ACHN (cell line): ENCODE results near the gene SORCS3.
A peak's percentile ranks its signal among the peaks of the same experiment; 100 is the strongest.

Experiments
- DNase-seq: peaks from one replicate; pipeline ENCODE4 v3.0.0-alpha.2; 2015
- in situ Hi-C: cut with HindIII; loops from 2 replicates; pipeline ENCODE4 v1.10.0; 2017; ENCODE audit warnings: low sequenced_read_pairs, low pct_ligation_motif_present, low pct_unique_long_range_greater_than_20kb

SORCS3 gene

GRCh38 chr10:105017116-105017515, 376.0 kb downstream of the SORCS3 start:
- peak; percentile 27 for DNase-seq
- in situ Hi-C loops: no loop called here

- DNase-seq: no peak
- in situ Hi-C loops: no loop called here
Measured at GRCh38 chr10:105017691-105018090, 376.6 kb downstream of the SORCS3 start.

- in situ Hi-C loops: no loop called here
Measured at GRCh38 chr10:105023211-105024111, 382.4 kb downstream of the SORCS3 start.

GRCh38 chr10:105024184-105024583, 383.1 kb downstream of the SORCS3 start:
- in situ Hi-C loops: no loop called here
- DNase-seq: no peak

More at GRCh38 chr10:105023211-105024111, 382.4 kb downstream of the SORCS3 start:
- peak; percentile 87 for DNase-seq

GRCh38 chr10:105025092-105025491, 384.0 kb downstream of the SORCS3 start:
- no peak for DNase-seq

GRCh38 chr10:105026566-105026965, 385.5 kb downstream of the SORCS3 start:
- DNase-seq: no peak
- in situ Hi-C loops: no loop called here

More at GRCh38 chr10:105025092-105025491, 384.0 kb downstream of the SORCS3 start:
- in situ Hi-C loops: no loop called here

- in situ Hi-C loops: no loop called here
- no peak for DNase-seq
Measured at GRCh38 chr10:105029286-105029685, 388.2 kb downstream of the SORCS3 start.

- DNase-seq: no peak
- in situ Hi-C loops: no loop called here
Measured at GRCh38 chr10:105037022-105037421, 395.9 kb downstream of the SORCS3 start.

- peak; percentile 77 for DNase-seq
- in situ Hi-C loops: no loop called here
Measured at GRCh38 chr10:105041956-105042355, 400.9 kb downstream of the SORCS3 start.

GRCh38 chr10:105042906-105043552, 401.9 kb downstream of the SORCS3 start:
- in situ Hi-C loops: no loop called here

GRCh38 chr10:105044902-105045301, 403.8 kb downstream of the SORCS3 start:
- in situ Hi-C loops: no loop called here
- DNase-seq: no peak

More at GRCh38 chr10:105042906-105043552, 401.9 kb downstream of the SORCS3 start:
- no peak for DNase-seq

GRCh38 chr10:105056413-105056812, 415.3 kb downstream of the SORCS3 start:
- in situ Hi-C loops: no loop called here

GRCh38 chr10:105062951-105063350, 421.9 kb downstream of the SORCS3 start:
- no peak for DNase-seq
- in situ Hi-C loops: no loop called here

More at GRCh38 chr10:105056413-105056812, 415.3 kb downstream of the SORCS3 start:
- no peak for DNase-seq

GRCh38 chr10:105063796-105064195, 422.7 kb downstream of the SORCS3 start:
- in situ Hi-C loops: no loop called here
- DNase-seq: peak; percentile 50

- DNase-seq: no peak
- in situ Hi-C loops: no loop called here
Measured at GRCh38 chr10:105068497-105068896, 427.4 kb downstream of the SORCS3 start.

GRCh38 chr10:105070249-105070648, 429.2 kb downstream of the SORCS3 start:
- DNase-seq: no peak
- in situ Hi-C loops: no loop called here

- in situ Hi-C loops: no loop called here
- DNase-seq: no peak
Measured at GRCh38 chr10:105070952-105071351, 429.9 kb downstream of the SORCS3 start.

- in situ Hi-C loops: no loop called here
- DNase-seq: no peak
Measured at GRCh38 chr10:105071980-105072379, 430.9 kb downstream of the SORCS3 start.

- in situ Hi-C loops: no loop called here
Measured at GRCh38 chr10:105073999-105074398, 432.9 kb downstream of the SORCS3 start.

GRCh38 chr10:105075031-105075430, 433.9 kb downstream of the SORCS3 start:
- no peak for DNase-seq
- in situ Hi-C loops: no loop called here

More at GRCh38 chr10:105073999-105074398, 432.9 kb downstream of the SORCS3 start:
- DNase-seq: no peak
